Fibroblast of skin of back (primary cell): ENCODE measurements around the gene TNFAIP3.

ENCODE experiments used
- DNase-seq: peaks from one replicate; pipeline ENCODE4 v3.0.0-alpha.2; 2013

The TNFAIP3 gene

DNA sequence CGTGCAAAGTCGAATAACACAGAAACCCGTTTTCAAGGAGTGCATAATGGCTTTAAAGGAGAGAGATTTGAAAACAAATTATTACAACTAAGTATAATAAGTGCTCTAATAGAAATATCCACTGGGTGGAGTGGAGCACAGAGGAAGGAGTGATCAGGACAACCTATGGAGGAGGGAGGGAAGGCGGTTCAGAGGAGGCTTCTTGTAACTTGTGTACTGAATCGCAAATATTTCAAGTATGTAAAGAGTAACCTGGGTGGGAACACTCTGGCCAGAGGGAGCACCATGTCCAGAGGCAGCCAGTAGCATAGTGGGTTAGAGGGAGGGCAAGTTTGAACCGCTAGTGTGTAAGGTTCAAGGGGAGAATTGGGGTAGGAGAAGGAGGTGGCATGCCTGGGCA, 21.6 kb upstream of the TNFAIP3 start:
- DNase-seq = peak; percentile 30

DNA sequence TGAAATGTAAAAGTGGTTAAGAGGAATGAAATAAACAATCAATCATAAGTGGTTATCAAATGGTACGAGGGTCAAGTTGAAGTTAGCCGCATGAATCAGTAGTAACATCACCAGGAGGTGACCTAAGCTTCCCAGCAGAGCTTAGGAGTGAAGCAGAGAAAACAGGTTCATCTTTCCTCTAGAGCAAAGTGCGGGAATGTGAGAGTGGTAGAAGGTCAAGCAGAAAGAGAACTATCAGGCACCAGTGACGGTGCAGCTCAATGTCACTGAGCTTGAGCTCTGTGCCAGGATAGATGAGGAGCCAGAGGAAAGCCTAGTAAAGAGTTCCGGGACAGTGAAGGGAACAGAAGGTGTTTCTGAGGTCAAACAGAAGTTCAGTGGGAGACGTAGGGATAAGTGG, 20.8 kb upstream of the TNFAIP3 start:
- DNase-seq = no peak

DNA sequence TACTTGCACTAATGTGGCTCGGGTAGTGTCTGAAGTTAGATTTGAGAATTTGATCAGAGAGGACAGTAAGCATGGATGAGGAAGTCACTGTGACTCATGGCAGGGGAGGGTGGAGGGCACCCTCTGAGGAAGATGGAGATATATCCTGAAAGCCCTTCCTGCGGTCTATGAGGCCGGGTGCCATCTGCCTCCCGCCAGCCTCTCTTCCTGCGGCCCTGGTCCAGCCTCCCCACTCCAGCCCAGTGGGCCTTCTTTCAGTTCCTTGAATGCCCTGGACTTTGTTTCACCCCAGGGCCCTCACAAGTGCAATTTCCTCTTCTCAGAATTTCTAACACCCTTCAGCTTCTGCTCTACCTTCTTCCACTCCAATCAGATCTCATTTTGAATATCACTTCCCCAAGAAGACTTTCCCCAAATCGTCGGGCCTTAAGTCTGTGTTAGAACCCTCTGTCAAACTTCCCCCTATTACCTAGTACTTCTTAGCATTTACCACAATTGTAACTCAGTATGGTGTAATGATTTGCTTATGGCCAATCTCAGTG, 20.2 kb upstream of the TNFAIP3 start:
- no peak for DNase-seq

DNA sequence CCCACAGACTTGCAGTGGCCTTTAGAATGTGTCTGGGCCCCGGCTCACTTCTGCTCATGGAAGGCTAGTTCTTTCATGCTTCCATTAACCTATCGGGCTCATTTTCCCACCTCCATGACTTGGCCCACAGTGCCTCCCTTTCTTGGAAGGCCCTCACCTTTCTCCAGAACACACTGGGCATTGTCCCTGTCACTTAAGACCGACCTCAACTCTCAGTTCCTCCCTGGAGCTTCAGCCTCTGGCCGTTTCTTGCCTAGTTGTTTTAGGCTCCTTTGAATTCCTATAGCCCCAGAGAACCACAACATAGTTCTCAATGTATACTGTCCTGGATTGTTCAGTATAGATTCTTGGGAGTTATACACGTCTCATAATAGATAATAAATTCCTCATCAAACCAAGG, 19.3 kb upstream of the TNFAIP3 start:
- no peak for DNase-seq

DNA sequence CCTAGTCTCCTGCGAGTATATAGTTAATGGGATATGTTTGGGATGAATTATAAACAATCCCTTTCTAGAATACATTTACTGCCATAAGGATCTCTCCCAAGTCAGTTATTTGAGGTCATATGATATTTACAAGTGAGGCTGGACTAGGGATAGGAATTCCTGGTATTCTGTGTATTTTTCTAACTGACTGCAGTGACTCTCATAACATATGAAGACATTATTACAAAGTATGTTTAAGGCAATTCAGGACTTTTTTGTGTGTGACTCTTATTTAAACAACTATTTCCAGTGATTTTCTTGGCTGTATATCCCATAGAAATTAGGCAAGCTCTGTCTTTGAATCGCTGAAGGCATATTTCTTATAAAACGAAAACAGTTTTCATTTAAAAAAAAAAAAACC, 18.4 kb upstream of the TNFAIP3 start:
- peak; percentile 88 for DNase-seq

DNA sequence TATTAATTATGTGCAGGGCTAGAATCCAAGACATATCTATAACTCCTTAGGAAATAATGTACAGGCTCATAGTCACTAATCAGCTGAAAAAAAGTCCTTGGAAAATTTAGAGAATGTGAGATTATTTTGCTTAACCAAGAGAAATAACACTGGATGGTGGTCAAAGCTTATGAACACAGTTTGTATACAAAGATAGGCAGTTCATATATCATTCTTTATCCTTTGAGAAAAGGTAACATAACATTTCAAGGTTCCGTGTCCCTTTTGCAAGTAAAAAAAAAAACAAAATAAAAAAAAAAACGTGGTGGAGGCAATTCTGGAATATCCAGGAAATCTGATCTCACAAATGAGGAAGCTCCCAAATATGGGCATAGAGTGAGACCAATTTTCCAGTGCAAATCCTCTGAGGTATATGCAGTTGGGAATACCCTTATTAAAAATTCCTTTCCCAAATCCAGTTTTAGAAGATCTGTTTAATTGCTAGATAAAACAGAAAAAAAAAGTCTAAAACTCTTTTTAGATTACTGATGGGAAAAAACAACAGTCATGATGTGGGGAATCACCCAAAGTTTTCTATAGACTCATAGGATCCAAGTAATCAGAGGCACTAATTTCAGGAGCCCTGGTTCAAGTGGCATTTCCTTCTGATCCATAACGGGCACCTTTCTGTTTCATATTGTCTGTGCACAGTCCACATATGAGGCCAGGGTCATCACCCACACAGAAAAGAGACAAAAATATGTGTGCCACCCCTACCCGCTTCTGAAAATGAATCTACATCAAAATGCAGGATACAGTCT, 17.7 kb upstream of the TNFAIP3 start:
- DNase-seq = peak; percentile 46

DNA sequence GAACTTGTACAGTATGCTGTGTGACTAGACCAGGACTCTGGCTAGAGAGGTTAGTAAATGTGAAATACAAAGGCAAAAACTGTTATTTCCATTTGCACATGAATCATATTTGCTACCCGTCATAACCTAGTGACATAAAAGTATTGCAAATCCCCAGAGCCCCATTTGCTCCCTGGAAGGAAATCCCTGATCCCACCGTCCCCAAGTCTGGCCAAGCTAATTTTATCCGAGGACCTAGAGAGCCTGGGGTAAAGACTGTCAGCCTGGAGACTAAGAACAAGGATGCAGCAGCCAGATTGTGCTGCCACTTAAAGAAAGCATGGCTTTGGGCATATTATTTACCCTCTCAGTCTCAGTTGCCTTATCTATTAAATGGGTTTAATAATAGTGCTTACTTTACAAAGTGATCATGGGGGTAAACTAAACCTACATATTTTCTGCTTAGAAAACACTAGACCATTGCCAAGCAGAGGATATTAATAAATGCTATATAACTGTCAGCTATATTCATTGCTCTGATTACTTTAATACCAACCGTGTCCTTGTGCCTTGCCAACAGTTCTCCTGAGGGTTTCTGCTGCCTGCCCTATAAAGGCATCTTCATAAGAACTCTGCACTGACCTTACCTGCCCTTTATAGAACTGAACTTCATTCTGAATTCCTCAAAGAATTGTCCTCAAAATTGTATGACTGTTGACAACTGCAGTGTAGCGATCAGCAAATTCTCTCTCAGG, 16.9 kb upstream of the TNFAIP3 start:
- no peak for DNase-seq

DNA sequence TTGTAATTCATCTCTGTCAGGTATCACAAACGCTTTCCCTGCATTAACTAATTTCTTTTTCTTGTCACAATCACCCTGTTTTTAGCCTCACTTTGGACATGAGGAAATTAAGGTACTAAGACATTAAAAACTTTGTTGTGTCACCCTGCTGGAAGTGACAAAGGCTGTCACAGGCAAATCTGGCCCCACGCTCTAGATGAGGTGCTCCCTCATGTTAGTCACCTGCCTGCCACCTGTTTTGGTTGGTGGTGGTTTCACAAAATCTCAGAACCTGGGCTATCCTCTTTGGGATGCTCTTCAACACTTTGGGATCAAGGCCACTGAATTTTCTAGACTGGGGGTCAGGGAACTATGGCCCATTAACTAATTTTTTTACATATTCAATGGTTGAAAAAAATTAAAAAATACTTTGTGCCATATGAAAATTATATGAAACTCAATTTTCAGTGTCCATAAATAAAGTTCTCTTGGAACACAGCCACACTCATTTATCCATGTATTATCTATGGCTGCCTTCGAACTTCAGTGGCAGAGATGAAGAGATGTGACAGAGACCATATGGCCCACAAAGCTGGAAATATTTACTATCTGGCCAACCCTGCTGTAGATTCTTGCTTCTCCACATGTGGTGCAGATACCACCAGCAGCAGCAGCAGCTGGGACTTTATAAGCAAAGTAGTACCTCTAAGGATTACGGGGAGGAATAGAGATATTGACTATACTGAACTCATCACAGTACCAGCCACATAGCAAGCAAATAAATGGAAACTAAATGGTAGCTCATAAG, 16.1 kb upstream of the TNFAIP3 start:
- DNase-seq = no peak

DNA sequence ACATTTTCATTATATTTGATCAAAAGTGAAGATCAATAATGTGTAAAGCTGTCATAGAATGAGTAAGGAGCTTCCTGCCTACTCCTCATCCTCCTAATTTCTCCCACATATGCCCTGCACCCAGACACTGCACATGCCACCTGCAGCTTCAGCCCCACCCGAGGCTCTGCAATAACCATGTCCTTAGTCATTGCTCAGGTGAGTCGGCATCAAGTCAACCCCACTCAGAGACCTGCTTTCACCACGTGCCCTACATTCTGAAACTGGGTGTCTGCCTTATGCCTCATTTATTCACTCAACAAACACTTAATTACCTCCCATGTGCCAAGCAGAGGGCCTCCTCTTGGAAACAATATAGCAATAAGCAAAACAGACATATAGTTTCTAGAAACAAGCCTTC, 15.4 kb upstream of the TNFAIP3 start:
- no peak for DNase-seq

DNA sequence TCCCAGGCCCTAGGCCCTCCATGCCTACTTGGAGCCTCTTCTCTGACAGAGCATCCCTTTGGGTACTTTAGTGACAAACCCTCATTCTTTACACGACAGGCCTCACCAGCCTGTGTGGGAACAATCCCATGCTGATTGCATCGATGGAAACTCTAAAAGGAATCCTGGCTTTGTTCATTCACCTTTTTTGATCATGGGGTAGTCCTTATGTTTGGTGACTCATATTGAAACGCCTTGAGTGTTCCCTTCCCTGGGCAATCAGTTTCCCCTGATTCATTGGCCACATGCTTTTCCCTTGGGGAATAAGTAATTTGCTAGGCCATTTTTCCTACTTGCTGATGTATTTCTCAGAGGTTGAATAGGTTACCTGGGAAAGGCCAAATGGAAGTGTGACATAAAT, 14.7 kb upstream of the TNFAIP3 start:
- peak; percentile 62 for DNase-seq

DNA sequence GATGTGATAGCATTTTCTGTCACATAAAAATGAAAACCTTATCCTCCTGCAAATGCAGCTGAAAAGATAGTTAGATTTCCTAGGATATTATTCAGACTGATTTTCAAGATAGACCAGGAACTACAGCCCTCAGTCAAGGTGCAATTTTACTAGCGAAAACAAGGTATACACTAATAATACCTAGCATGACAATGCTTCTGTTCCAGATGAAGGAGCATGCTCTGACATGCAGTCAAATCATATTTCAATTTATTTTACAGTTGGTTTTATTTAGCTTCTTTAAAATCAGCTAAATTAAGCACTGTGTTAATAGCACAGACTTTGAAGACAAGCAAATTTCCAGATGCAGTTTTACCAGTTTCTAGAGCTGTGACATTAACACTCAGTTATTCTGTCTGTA, 14.2 kb upstream of the TNFAIP3 start:
- no peak for DNase-seq

DNA sequence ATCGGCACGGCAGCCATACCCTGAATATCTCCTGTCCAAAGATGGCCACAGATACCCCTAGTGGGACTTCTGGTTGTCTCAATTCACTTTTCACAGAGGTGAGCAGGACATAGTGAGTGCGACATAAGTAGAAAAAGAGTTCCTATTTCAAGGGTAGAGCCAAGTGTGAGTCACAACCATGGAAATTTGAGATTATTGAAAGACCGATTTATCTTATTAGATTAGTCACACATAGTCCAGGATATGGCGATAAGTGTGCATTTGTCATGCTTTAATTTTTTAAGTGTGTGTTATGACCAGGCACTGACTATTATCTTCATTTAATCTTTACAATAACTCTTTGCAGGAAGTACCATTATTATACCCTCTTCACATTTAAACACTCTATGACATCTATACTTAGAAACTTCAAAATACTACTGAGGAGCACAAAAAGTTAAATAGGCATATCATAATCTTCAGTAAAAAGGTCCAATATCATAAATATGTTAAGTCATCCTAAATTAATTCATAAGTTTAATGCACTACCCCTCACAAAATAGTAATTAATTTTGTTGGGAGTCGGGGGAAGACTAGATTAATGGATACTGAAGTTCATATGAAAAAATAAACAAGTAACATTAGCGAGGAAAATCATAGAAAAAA, 13.4 kb upstream of the TNFAIP3 start:
- peak; percentile 73 for DNase-seq

DNA sequence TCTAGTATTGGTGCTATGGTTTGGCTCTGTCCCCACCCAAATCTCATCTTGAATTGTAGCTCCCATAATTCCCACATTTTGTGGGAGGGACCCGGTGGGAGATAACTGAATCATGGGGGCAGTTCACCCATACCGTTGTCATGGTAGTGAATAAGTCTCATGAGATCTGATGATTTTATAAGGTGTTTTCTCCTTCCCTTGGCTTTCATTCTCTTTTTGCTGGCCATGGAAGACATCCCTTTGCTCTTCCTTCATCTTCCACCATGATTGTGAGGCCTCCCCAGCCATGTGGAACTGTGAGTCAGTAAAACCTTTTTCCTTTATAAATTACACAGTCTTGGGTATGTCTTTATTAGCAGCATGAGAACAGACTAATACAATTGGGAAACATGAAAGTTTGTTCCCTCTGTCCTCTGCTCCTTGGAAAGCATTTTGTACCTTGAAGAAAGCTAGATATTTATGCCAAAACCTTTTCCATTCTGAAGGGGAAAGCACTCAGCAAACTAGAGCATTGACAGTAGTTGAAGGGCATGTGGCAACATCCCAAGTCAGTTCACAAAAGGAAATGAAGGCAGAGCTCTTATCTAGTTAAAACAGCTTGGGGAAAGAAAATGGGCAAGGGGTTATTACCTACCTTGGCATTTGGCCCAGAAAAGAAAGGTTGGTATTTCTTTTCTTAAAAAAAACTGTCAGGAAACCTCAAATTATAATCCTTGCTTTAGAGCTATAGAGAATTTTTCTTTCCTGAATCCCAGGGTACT, 10.7 kb upstream of the TNFAIP3 start:
- no peak for DNase-seq

DNA sequence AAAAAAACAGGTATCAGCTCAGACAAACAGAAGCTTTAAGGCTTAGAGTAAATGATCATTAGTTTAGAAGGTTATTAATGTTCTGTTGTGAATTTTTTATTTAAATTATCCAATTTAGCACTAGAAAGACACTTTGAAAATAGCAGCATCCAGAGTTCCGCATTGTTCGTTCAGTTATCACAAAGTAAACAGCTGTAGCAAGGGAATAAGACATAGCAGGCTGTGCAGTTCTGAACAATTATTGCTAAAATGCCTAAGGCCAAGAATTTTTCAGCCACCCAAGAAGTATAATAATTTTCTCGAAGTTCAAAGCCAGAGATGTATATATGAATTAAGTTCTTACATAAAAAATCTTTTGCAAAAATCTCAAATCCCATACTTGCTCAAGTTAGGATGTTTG, 8.0 kb upstream of the TNFAIP3 start:
- DNase-seq = no peak

DNA sequence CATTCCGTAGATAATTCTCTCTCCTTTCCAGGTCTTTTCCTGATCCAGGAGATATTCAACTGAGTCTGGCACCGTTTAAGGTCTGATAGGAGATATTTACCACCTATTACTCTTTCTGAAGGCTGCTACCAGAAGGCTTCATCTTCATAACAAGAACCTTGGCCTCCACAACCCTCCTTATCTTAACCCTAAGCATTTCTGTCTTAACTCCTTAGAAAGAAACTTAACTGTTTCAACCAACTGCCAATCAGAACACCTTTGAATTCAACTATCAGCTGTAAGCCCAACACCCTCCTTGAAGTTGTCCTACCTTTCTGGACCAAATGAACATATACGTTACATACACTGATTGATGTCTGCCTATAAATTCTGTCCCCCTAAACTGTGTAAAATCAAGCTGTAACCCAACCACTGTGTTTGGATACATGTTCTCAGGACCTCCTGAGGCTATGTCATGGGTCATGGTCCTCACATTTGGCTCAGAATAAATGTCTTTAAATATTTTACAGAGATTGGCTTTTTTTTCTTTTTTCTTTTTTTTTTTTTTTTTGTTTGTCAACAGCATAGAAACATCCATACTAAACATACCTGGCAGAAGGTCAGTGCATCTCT, 6.6 kb upstream of the TNFAIP3 start:
- DNase-seq = no peak

DNA sequence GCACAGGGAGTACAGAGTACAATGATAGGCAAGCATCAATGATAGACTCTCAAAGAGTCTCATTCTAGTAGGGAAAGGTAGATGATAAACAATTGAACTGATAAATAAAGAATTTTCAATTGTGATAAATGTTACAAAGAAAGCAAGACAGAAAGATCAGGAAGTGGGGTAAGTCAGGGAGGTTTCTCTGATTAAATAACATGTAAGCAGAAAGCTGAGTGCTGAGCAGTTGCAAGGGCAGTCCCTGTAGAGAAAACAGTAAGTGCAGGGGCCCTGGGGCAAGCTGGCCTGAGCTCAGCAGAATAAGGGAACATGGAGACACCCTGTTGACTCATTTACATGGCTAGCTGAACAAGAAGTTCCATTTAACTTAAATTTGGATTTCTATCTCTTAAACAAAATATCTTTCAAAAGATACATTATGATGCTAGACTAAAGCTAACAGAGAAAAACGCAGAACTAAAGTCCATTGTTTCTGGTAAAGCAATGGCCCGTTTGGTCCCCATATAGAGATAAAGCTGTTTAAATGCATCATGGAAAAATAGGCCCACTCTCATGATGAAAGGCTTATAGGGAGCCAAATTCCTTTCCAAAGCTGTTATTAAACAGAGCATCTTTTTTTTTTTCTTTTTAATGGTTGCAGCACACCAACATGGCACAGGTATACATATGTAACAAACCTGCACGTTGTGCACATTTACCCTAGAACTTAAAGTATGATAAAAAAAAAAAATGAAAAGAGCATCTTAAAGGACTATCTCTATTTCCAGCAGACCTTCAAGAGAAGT, 5.3 kb upstream of the TNFAIP3 start:
- no peak for DNase-seq

DNA sequence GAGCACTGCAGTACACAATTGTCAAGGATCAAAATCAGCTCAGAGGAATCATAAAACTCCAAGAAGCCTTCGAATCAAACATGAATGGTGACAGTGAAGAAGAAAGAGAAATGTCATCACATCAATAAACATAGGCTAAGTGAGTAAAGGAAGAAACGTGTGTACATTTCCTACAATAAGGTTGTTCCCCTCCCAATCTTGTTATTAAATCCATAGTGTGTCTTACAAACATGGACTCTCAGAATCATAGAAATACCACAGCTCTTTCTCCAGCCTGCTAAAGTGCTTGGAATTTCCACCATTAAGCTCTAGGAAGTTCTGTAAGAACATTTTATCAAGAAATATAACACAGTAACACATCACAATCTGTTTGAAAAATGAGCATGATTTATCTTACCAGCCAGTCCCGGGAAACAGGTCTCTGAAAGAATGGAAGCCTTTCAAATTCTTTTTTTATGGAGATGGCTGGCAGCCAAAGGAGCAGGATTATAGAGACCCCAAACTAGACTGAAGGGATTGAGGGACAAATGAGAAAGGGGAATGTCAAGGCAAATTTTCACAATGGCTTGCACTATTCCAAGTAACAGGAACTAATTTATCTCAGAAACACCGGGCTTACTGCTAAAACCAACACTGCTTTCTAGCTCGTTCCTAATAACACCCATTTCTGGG, 4.5 kb upstream of the TNFAIP3 start:
- DNase-seq = no peak

DNA sequence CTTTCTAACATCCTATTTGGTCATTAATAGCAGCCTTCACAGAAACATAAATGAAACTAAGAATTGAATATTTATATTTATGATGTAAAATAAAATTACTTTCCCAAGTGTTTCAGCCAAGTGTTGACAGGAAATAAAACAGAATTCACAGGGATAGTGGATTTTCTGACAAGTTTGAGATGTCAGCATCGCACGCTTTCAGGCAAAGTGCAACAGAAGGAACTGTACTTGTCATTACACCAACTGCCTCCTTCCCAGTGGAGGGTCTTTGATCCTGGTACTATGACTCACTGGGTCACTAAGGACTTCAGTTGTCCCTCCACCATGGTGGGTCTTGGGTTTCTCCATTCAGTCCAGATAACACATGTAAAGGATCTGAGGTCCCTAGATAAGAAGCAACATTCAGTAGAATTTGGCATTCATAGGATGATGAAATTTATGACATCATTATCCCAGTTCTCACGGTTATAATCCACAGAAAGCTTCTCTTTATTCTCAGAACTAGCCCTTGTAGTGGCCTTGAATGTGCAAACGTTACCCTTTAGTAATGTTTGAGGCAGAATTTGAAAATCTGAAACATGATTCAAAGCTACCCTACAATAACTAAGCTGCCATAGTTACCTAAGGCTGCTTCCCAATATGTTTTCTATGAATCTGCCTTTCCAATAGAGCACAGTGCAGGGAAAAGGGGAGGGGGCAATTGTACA, 3.8 kb upstream of the TNFAIP3 start:
- DNase-seq = no peak

DNA sequence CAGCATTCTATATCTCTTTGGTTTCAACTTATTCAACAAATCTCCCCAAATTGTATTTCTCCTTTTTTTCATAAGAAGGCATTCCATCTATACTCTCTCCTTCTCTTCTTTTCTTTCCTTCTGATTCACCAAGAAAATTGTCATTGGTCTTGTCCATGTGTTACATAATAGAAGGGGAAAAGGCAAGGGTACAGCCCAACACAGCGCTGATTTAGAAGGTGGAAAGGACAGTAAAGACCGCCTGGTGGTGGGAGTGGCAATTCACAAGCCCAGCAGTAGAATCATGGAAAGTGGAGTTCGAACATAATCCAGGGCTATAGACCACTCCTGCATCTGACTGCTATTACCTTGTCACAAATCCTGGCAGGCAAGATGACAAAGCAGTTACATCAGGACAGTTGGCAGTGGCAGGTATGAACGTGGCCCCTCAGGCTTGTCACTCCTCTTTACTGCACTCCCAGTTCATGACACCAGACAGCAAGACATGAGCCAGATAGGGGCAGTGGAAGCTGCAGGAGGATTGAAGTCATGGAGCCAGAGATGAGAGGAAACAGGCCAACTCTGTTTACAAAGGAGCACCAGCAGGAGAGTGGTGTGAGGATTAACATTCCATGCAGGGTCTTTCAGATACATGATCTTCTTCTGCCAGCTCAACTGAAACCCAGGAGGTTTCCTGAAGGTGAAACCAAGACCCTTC, 2.1 kb upstream of the TNFAIP3 start:
- no peak for DNase-seq
